ENCODE results near the gene PACRG. TPM values are rescaled to one million over a fixed set of nuclear protein-coding genes. Genes with fewer than 3 reads are reported as not detected.
A peak's percentile ranks its signal among the peaks of the same experiment; 100 is the strongest.

Gene PACRG
- total and polyA plus RNA-seq, 2 of the 13 experiments (the other 11 are each of a cell fraction or from before 2014, with no cell fraction given), result 0.13 TPM; not detected in 1

DNA sequence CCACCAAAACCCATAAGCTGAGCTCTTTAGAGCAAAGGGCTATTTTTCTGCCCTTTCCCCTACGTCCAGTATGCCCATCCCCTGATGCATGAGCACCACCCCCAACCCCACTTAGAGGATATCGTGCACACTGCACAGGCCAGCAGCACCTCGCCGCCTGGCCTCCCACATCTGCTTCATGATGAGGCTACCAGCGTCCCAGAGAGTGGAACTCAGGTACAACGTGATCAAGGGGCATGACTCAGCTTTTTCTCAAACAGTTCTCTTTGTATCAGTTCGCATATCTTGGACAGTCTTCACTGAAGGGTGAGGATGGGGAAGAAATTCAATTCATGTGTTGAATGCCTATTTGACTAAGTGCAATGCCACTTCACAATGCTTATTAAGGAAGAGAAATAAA lies 604.8 kb downstream of the PACRG start:
- peaks cover 0 to 25% of the 10 kb centered on the region in 2 experiments; a peak in 1 of 5 replicates for H3K27me3 ChIP-seq (ENCODE audit: control insufficient read depth in 1 of 2, insufficient read depth in 2 of 2, low read length in 2 of 2)
- FAIRE-seq (no peak), ATAC-seq (no peak), DNase-seq (ENCODE audit: low spot score) (no peak)
- H3K27ac ChIP-seq (ENCODE audit: extremely low read length, insufficient read depth, low read length), result no peak overlapping the region
- no peak overlapping the region for H2AFZ ChIP-seq (ENCODE audit: low read length)
- no peaks in the 10 kb centered on the region for H3K4me1 ChIP-seq (ENCODE audit: insufficient read depth, low read length)
- POLR2A ChIA-PET, result no interaction called here
- no peak overlapping the region for H3K4me3 ChIP-seq (replicated peaks in 1 of 3; ENCODE audit: insufficient read depth in 1 of 3, low read depth in 2 of 3, low read length in 3 of 3)
- no peaks in the 10 kb centered on the region for H3K79me2 ChIP-seq (ENCODE audit: insufficient read depth, low read length)
- no peaks in the 10 kb centered on the region for H3K36me3 ChIP-seq (replicated peaks in 1 of 2; ENCODE audit: control insufficient read depth in 1 of 2, insufficient read depth in 2 of 2, low read length in 2 of 2)
- no peaks in the 10 kb centered on the region for H4K20me1 ChIP-seq (ENCODE audit: insufficient read depth, low read length)
- BruUV-seq (replicated peaks), result no TSS peak
- no peak overlapping the region for H3K4me2 ChIP-seq (ENCODE audit: low read depth, low read length)
- H3K9ac ChIP-seq (ENCODE audit: insufficient read depth, low read depth, low read length), result no peak overlapping the region
- in situ Hi-C loops (cut with HindIII; ENCODE audit: extremely low pct_ligation_motif_present, low pct_unique_long_range_greater_than_20kb) (no loop called here), intact Hi-C loops (cut with micrococcal nuclease; ENCODE audit: unreplicated experiment) (no loop called here)
- TF ChIP-seq, protein P1, sequence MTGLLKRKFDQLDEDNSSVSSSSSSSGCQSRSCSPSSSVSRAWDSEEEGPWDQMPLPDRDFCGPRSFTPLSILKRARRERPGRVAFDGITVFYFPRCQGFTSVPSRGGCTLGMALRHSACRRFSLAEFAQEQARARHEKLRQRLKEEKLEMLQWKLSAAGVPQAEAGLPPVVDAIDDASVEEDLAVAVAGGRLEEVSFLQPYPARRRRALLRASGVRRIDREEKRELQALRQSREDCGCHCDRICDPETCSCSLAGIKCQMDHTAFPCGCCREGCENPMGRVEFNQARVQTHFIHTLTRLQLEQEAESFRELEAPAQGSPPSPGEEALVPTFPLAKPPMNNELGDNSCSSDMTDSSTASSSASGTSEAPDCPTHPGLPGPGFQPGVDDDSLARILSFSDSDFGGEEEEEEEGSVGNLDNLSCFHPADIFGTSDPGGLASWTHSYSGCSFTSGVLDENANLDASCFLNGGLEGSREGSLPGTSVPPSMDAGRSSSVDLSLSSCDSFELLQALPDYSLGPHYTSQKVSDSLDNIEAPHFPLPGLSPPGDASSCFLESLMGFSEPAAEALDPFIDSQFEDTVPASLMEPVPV (CRISPR knock-in tag; IDR thresholded peaks at IDR 0.05), result no peak
- TF ChIP-seq ZNF160 (CRISPR knock-in tag; IDR thresholded peaks at IDR 0.05) (no peak), ZNF329 (CRISPR knock-in tag; IDR thresholded peaks at IDR 0.05; ENCODE audit: low read depth) (peak; percentile 99), NFE2L2 (IDR thresholded peaks at IDR 0.05; ENCODE audit: low read length) (peak; percentile 94), GFI1 (CRISPR knock-in tag; IDR thresholded peaks at IDR 0.05; ENCODE audit: borderline replicate concordance) (no peak), MAFK (conservative IDR thresholded peaks at IDR 0.05 in 1 of 2, IDR thresholded peaks at IDR 0.05 in 1 of 2; ENCODE audit: low read length in 2 of 2) (peak; percentile 70 to 78), ZNF766 (CRISPR knock-in tag; IDR thresholded peaks at IDR 0.05; ENCODE audit: borderline replicate concordance) (no peak), ZMYM3 (CRISPR knock-in tag; IDR thresholded peaks at IDR 0.05) (peak; percentile 58; the same call in 1 of the 2 replicates), NFE2 (CRISPR knock-in tag; IDR thresholded peaks at IDR 0.05) (peak; percentile 41; the same call in 1 of the 2 replicates), ZNF335 (CRISPR knock-in tag; IDR thresholded peaks at IDR 0.05) (no peak), MAFF (IDR thresholded peaks at IDR 0.05; ENCODE audit: low read depth, low read length) (peak; percentile 53)
- TF ChIP-seq, protein P2, sequence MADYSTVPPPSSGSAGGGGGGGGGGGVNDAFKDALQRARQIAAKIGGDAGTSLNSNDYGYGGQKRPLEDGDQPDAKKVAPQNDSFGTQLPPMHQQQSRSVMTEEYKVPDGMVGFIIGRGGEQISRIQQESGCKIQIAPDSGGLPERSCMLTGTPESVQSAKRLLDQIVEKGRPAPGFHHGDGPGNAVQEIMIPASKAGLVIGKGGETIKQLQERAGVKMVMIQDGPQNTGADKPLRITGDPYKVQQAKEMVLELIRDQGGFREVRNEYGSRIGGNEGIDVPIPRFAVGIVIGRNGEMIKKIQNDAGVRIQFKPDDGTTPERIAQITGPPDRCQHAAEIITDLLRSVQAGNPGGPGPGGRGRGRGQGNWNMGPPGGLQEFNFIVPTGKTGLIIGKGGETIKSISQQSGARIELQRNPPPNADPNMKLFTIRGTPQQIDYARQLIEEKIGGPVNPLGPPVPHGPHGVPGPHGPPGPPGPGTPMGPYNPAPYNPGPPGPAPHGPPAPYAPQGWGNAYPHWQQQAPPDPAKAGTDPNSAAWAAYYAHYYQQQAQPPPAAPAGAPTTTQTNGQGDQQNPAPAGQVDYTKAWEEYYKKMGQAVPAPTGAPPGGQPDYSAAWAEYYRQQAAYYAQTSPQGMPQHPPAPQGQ (CRISPR knock-in tag; IDR thresholded peaks at IDR 0.05; ENCODE audit: borderline replicate concordance), result no peak
- peaks cover 1% of the 10 kb centered on the region; the same call in 1 of the 2 replicates for H3K9me3 ChIP-seq (ENCODE audit: low read length)
- 34% methylated on average over 7 of the region's 7 CpGs for whole genome bisulfite sequencing (ENCODE audit: low lambda C conversion rate)
- CTCF ChIA-PET (ENCODE audit: low intra/inter-chr PET ratio, low total read pairs), result no interaction called here
